Fibroblast of pulmonary artery (primary cell): ENCODE measurements around the gene DUS2.

Experiments
- DNase-seq: peaks from one replicate; pipeline ENCODE4 v3.0.0-alpha.2; 2010; ENCODE audit warnings: low read depth
- H3K4me3 ChIP-seq: replicated peaks from 2 replicates; pipeline ENCODE4 v1.5.1; 2011; ENCODE audit warnings: low read depth, mild to moderate bottlenecking, control low read depth, low read length, moderate library complexity
- CTCF ChIP-seq: IDR thresholded peaks from 2 replicates; pipeline ENCODE4 v1.5.1; 2011; ENCODE audit warnings: mild to moderate bottlenecking, control low read depth, low read length, inconsistent platforms; ENCODE audit errors: missing control alignments

DUS2 gene

GRCh38 chr16:68126395-68126794, 103.3 kb downstream of the DUS2 start:
- no peak for TF ChIP-seq CTCF
- no peak for DNase-seq
- no peak overlapping the region for H3K4me3 ChIP-seq

- no peak for TF ChIP-seq CTCF
- H3K4me3 ChIP-seq, result no peak overlapping the region
- DNase-seq, result peak; percentile 39
These were observed 105.7 kb downstream of the DUS2 start for GRCh38 chr16:68128577-68129305.
